Adrenal gland (tissue), 12 donors: ENCODE measurements around the gene PRR7. TPM values are rescaled to one million over a fixed set of nuclear protein-coding genes. Genes with fewer than 3 reads are reported as not detected.
A peak's percentile ranks its signal among the peaks of the same experiment; 100 is the strongest.

ENCODE experiments used
- DNase-seq, 7 donors: peaks; one replicate each; pipeline ENCODE4 v3.0.0-alpha.2; 2019 to 2020
- H3K27ac ChIP-seq, 5 donors: fragments of 200-600 bp; sonication (generic) in 4 of 5; 1 replicate in 3 of 5; 2 replicates in 2 of 5; pipeline versions ENCODE4 v1.5.1 to v1.8.0; 2016 to 2020; ENCODE audit warnings: mild to moderate bottlenecking in 1 of 5
- H3K27me3 ChIP-seq: fragments of 200-600 bp; 2 replicates; pipeline ENCODE4 v1.8.0; 2021
- H3K36me3 ChIP-seq, 2 donors: fragments of 200-600 bp; replicated peaks in 1 of 2; 1 replicate in 1 of 2; 2 replicates in 1 of 2; pipeline versions ENCODE4 v1.5.1 to v1.8.0; 2018 to 2022
- H3K4me1 ChIP-seq, 2 donors: fragments of 200-600 bp; replicated peaks in 1 of 2; 1 replicate in 1 of 2; 2 replicates in 1 of 2; pipeline versions ENCODE4 v1.5.1 to v1.8.0; 2018 to 2021
- H3K4me3 ChIP-seq, 4 donors: fragments of 200-600 bp; sonication (generic) in 3 of 4; one replicate each; pipeline ENCODE4 v1.5.1; 2016 to 2018
- H3K9me3 ChIP-seq, 3 donors: fragments of 200-600 bp; sonication (generic) in 1 of 3; replicated peaks in 1 of 3; 1 replicate in 2 of 3; 2 replicates in 1 of 3; pipeline versions ENCODE4 v1.5.1 to v1.8.0; 2016 to 2021
- CTCF ChIP-seq, 6 experiments: fragments of 450-650 bp in 4 of 6; fragments of 200-600 bp in 2 of 6; sonication (generic) in 1 of 6; IDR thresholded peaks; 1 replicate in 5 of 6; 2 replicates in 1 of 6; pipeline versions ENCODE4 v1.5.1 to v1.8.0; 2016 to 2021; ENCODE audit warnings: antibody characterized with exemption in 6 of 6, mild to moderate bottlenecking in 2 of 6, moderate library complexity in 1 of 6
- POLR2A ChIP-seq, 2 donors: fragments of 450-650 bp; IDR thresholded peaks; one replicate each; pipeline ENCODE4 v1.6.1; 2017; ENCODE audit warnings: antibody characterized with exemption in 2 of 2, mild to moderate bottlenecking in 2 of 2, moderate library complexity in 1 of 2
- WGBS, 4 donors: extraction: QIAGEN DNeasy Blood & Tissue Kit in 2 of 4; methylation state at CpG; one replicate each; pipeline versions ENCODE4 v1.1.5 to v1.1.7; 2013 to 2017; 5-methylcytosine and 5-hydroxymethylcytosine counted together
- intact Hi-C, 2 donors: fragments of 100-400 bp; cut with DNase I; formaldehyde crosslinking; loops; one replicate each; pipeline versions ENCODE4 v1.14.1 to v1.15.0; 2022 to 2023
- polyA plus RNA-seq, 3 donors: library from polyadenylated mRNA; stranded (reverse); fragments of 200-250 nt in 2 of 3; fragments of 350-450 nt in 1 of 3; fragmentation: Illumina TruSeq in 1 of 3; extraction: RNeasy Lipid Tissue Mini Kit (QIAGEN cat#74804) in 1 of 3; gene quantifications; one replicate each; pipeline ENCODE4 v1.2.3, GENCODE V29; 2013 to 2014
- total RNA-seq, 9 donors: library from RNA; depleted of rRNA in 4 of 9; stranded (reverse); fragments of >200 nt in 4 of 9; fragments of 120-200 nt in 1 of 9; fragmentation: NEBNext Ultra II Directional in 1 of 9; extraction: Animal tissue kit (Norgen Biotek cat#: 25700) in 1 of 9; gene quantifications; one replicate each; pipeline versions ENCODE4 v1.1.0 to v1.2.4, GENCODE V29; 2013 to 2023
- donor health status: healthy with polysubstance abuse.
- donor health status: Bipolar disorder and iron deficiency.
- donor health status: DM: yes; HTN: yes; CAD: no.
- donor health status: DM: no; HTN: no; CAD: no.
- donor health status: DM: no; HTN: no; CAD: no.
- donor health status: DM: yes; HTN: yes; CAD: no.

The PRR7 gene
- total and polyA plus RNA-seq, 12 donors = 0.55 to 13.5 (median 6.1) TPM; not detected in 1

- Histone ChIP-seq H3K36me3 (no peaks in the 10 kb centered on the region), H3K27ac (peak overlapping the region in 1 of 5 donors; percentile 13), H3K4me3 (no peak overlapping the region), H3K27me3 (no peaks in the 10 kb centered on the region), H3K4me1 (peaks cover 0 to 17% of the 10 kb centered on the region in 2 donors), H3K9me3 (no peaks in the 10 kb centered on the region)
- WGBS, 4 donors = 88 to 95% (median 93%) methylated on average over 9 to 13 of the region's 13 CpGs
- TF ChIP-seq CTCF (IDR thresholded peaks at IDR 0.05) (no peak), POLR2A (IDR thresholded peaks at IDR 0.05) (no peak)
- DNase-seq = no peak
- intact Hi-C loops = no loop called here
These were observed 31.3 kb downstream of the PRR7 start for GRCh38 chr5:177477701-177478477.

GRCh38 chr5:177478711-177479646, 32.4 kb downstream of the PRR7 start:
- no peaks in the 10 kb centered on the region for H3K9me3 ChIP-seq
- intact Hi-C loops = no loop called here
- peak in 6 of 7 donors; percentile 85 to 94 (median 88) for DNase-seq
- peaks cover 0 to 2% of the 10 kb centered on the region in 2 donors for H3K36me3 ChIP-seq
- 24 to 33% (median 30%) methylated on average over 15 to 18 of the region's 18 CpGs for WGBS, 4 donors
- H3K27ac ChIP-seq = peak overlapping the region in 2 of 5 donors; percentile 56 to 64
- H3K27me3 ChIP-seq = no peaks in the 10 kb centered on the region
- H3K4me3 ChIP-seq = no peak overlapping the region
- no peak for TF ChIP-seq POLR2A (IDR thresholded peaks at IDR 0.05)
- no peak for TF ChIP-seq CTCF (IDR thresholded peaks at IDR 0.05)
- peaks cover 0 to 17% of the 10 kb centered on the region in 2 donors for H3K4me1 ChIP-seq

- H3K4me1 ChIP-seq = peaks cover 0 to 17% of the 10 kb centered on the region in 2 donors
- WGBS, 4 donors = 44 to 64% (median 53%) methylated on average over 9 to 14 of the region's 14 CpGs
- no peaks in the 10 kb centered on the region for H3K27me3 ChIP-seq
- peak in 1 of 7 donors; percentile 72 for DNase-seq
- peak overlapping the region in 1 of 5 donors; percentile 64 for H3K27ac ChIP-seq
- intact Hi-C loops = no loop called here
- no peak overlapping the region for H3K4me3 ChIP-seq
- H3K36me3 ChIP-seq = peaks cover 0 to 4% of the 10 kb centered on the region in 2 donors
- H3K9me3 ChIP-seq = no peaks in the 10 kb centered on the region
- no peak for TF ChIP-seq CTCF (IDR thresholded peaks at IDR 0.05)
- TF ChIP-seq POLR2A (IDR thresholded peaks at IDR 0.05) = no peak
These were observed 33.2 kb downstream of the PRR7 start for GRCh38 chr5:177479774-177480173.

- no peak overlapping the region for H3K27ac ChIP-seq
- peaks cover 0 to 8% of the 10 kb centered on the region in 2 donors for H3K36me3 ChIP-seq
- DNase-seq = no peak
- peaks cover 0 to 17% of the 10 kb centered on the region in 2 donors for H3K4me1 ChIP-seq
- 85 to 92% (median 88%) methylated on average over 10 of the region's 10 CpGs for WGBS, 4 donors
- no peak overlapping the region for H3K4me3 ChIP-seq
- TF ChIP-seq POLR2A (IDR thresholded peaks at IDR 0.05) = no peak
- TF ChIP-seq CTCF (IDR thresholded peaks at IDR 0.05) = no peak
- intact Hi-C loops = no loop called here
- no peaks in the 10 kb centered on the region for H3K27me3 ChIP-seq
- H3K9me3 ChIP-seq = no peaks in the 10 kb centered on the region
These were observed 35.8 kb downstream of the PRR7 start for GRCh38 chr5:177482359-177482795.
